Gastroesophageal sphincter (tissue), 3 donors: ENCODE data around the gene ABCA5.

Source experiments
- CTCF ChIP-seq, 4 experiments: fragments of 200-600 bp in 2 of 4; fragments of 450-650 bp in 2 of 4; sonication (generic) in 1 of 4; IDR thresholded peaks; one replicate each; pipeline ENCODE4 v1.5.1; 2017 to 2019; ENCODE audit warnings: antibody characterized with exemption in 4 of 4, mild to moderate bottlenecking in 2 of 4, moderate library complexity in 2 of 4
- EP300 ChIP-seq: sonication (generic); formaldehyde crosslinking; IDR thresholded peaks from one replicate; pipeline ENCODE4 v1.6.1; 2017; ENCODE audit warnings: antibody characterized with exemption, mild to moderate bottlenecking
- POLR2A ChIP-seq, 2 donors: fragments of 450-650 bp; IDR thresholded peaks; one replicate each; pipeline ENCODE4 v1.6.1; 2017; ENCODE audit warnings: antibody characterized with exemption in 2 of 2, mild to moderate bottlenecking in 2 of 2, moderate library complexity in 1 of 2
- POLR2AphosphoS5 ChIP-seq: sonication (generic); formaldehyde crosslinking; IDR thresholded peaks from one replicate; pipeline ENCODE4 v1.6.1; 2017; ENCODE audit warnings: antibody characterized with exemption

GRCh38 chr17:69269131-69269998 lies 57.6 kb downstream of the ABCA5 start:
- no peak for TF ChIP-seq CTCF (IDR thresholded peaks at IDR 0.05)
- no peak for TF ChIP-seq POLR2AphosphoS5
- no peak for TF ChIP-seq EP300
- no peak for TF ChIP-seq POLR2A (IDR thresholded peaks at IDR 0.05)
